ENCODE measurements around the gene CLIC5. TPM values are rescaled to one million over a fixed set of nuclear protein-coding genes. Genes with fewer than 3 reads are reported as not detected.
A peak's percentile ranks its signal among the peaks of the same experiment; 100 is the strongest.

CLIC5 gene
- total and polyA plus RNA-seq, 3 donors from 2014 or later = 2.7 to 17.1 (median 4.8) TPM

- no peaks in the 10 kb centered on the region for H3K36me3 ChIP-seq (ENCODE audit: low read depth, missing control alignments)
- H3K27me3 ChIP-seq = no peaks in the 10 kb centered on the region
- no peak overlapping the region for H3K27ac ChIP-seq
- no peak for TF ChIP-seq POLR2A (IDR thresholded peaks at IDR 0.05)
- intact Hi-C loops (cut with DNase I; ENCODE audit: low total_unique reads) = no loop called here
- WGBS, 2 donors = 8 to 20% methylated on average over 21 of the region's 21 CpGs
- no peaks in the 10 kb centered on the region for H3K9me3 ChIP-seq
- peak overlapping the region; percentile 42 to 67 for H3K4me3 ChIP-seq
- DNase-seq = peak; percentile 18
- peaks cover 4% of the 10 kb centered on the region for H3K4me1 ChIP-seq
Observed at GRCh38 chr6:46014511-46015118, 1.0 kb downstream of the CLIC5 start.

- H3K27ac ChIP-seq = no peak overlapping the region
- H3K4me3 ChIP-seq = no peak overlapping the region
- peaks cover 4% of the 10 kb centered on the region for H3K4me1 ChIP-seq
- no peaks in the 10 kb centered on the region for H3K36me3 ChIP-seq (ENCODE audit: low read depth, missing control alignments)
- 70 to 78% methylated on average over 2 of the region's 2 CpGs for WGBS, 2 donors
- H3K27me3 ChIP-seq = no peaks in the 10 kb centered on the region
- no peak for DNase-seq
- intact Hi-C loops (cut with DNase I; ENCODE audit: low total_unique reads) = no loop called here
- TF ChIP-seq POLR2A (IDR thresholded peaks at IDR 0.05) (no peak), CTCF (IDR thresholded peaks at IDR 0.05) (no peak)
- no peaks in the 10 kb centered on the region for H3K9me3 ChIP-seq
Observed at GRCh38 chr6:46014046-46014445, 1.6 kb downstream of the CLIC5 start.

- Histone ChIP-seq H3K9me3 (no peaks in the 10 kb centered on the region), H3K4me1 (peaks cover 4% of the 10 kb centered on the region), H3K27me3 (no peaks in the 10 kb centered on the region), H3K27ac (no peak overlapping the region), H3K4me3 (no peak overlapping the region), H3K36me3 (ENCODE audit: low read depth, missing control alignments) (no peaks in the 10 kb centered on the region)
- TF ChIP-seq CTCF (IDR thresholded peaks at IDR 0.05) = no peak
- no peak for TF ChIP-seq POLR2A (IDR thresholded peaks at IDR 0.05)
- WGBS, 2 donors = 85 to 93% methylated on average over 4 of the region's 4 CpGs
- intact Hi-C loops (cut with DNase I; ENCODE audit: low total_unique reads) = no loop called here
- DNase-seq = no peak
Observed at GRCh38 chr6:46013639-46014038, 2.0 kb downstream of the CLIC5 start.

- H3K4me1 ChIP-seq = peaks cover 4% of the 10 kb centered on the region
- 73 to 92% methylated on average over 1 of the region's 1 CpG for WGBS, 2 donors
- TF ChIP-seq CTCF (IDR thresholded peaks at IDR 0.05) (no peak), POLR2A (IDR thresholded peaks at IDR 0.05) (no peak)
- no peak overlapping the region for H3K27ac ChIP-seq
- H3K4me3 ChIP-seq = no peak overlapping the region
- intact Hi-C loops (cut with DNase I; ENCODE audit: low total_unique reads) = no loop called here
- no peak for DNase-seq
- H3K9me3 ChIP-seq = no peaks in the 10 kb centered on the region
- no peaks in the 10 kb centered on the region for H3K36me3 ChIP-seq (ENCODE audit: low read depth, missing control alignments)
- H3K27me3 ChIP-seq = no peaks in the 10 kb centered on the region
Observed at GRCh38 chr6:46012834-46013233, 2.8 kb downstream of the CLIC5 start.

- no peaks in the 10 kb centered on the region for H3K27me3 ChIP-seq
- WGBS, 2 donors = 82 to 88% methylated on average over 8 of the region's 8 CpGs
- peaks cover 4% of the 10 kb centered on the region for H3K4me1 ChIP-seq
- intact Hi-C loops (cut with DNase I; ENCODE audit: low total_unique reads) = no loop called here
- DNase-seq = no peak
- no peak overlapping the region for H3K27ac ChIP-seq
- H3K36me3 ChIP-seq (ENCODE audit: low read depth, missing control alignments) = no peaks in the 10 kb centered on the region
- no peak overlapping the region for H3K4me3 ChIP-seq
- H3K9me3 ChIP-seq = no peaks in the 10 kb centered on the region
- TF ChIP-seq POLR2A (IDR thresholded peaks at IDR 0.05) = no peak
- no peak for TF ChIP-seq CTCF (IDR thresholded peaks at IDR 0.05)
Observed at GRCh38 chr6:46011188-46012085, 4.2 kb downstream of the CLIC5 start.

All from testis (tissue), 3 donors.